GM23338 (cell line): ENCODE data around the gene BDH1.

ENCODE experiments used
- CTCF ChIP-seq, 2 experiments: fragments of 200-600 bp in 1 of 2; sonication (generic) in 1 of 2; conservative IDR thresholded peaks; 2 replicates each; pipeline versions ENCODE4 v1.5.1 to v1.6.1; 2016 to 2017; ENCODE audit warnings: antibody characterized with exemption in 2 of 2, low read depth in 2 of 2, mild to moderate bottlenecking in 2 of 2, moderate library complexity in 1 of 2
- EZH2phosphoT487 ChIP-seq: fragments of 200-600 bp; sonication (generic); IDR thresholded peaks from one replicate; pipeline ENCODE4 v1.8.1; 2018; ENCODE audit warnings: antibody characterized with exemption; ENCODE audit not compliant: unreplicated experiment
- POLR2AphosphoS5 ChIP-seq: IDR thresholded peaks from 2 replicates; pipeline ENCODE4 v1.6.1; 2016; ENCODE audit warnings: antibody characterized with exemption, low read depth

GRCh38 chr3:197584733-197585132, 29.0 kb upstream of the BDH1 start:
- no peak for TF ChIP-seq CTCF (conservative IDR thresholded peaks at IDR 0.05; ENCODE audit: low read depth in 2 of 2)
- no peak for TF ChIP-seq POLR2AphosphoS5
- no peak for TF ChIP-seq EZH2phosphoT487
